Hepatocyte (in vitro differentiated cells): Measurements from ENCODE around the gene DACT1. TPM values are rescaled to one million over a fixed set of nuclear protein-coding genes. Genes with fewer than 3 reads are reported as not detected.

ENCODE experiments used
- DNase-seq: peaks from one replicate; pipeline ENCODE4 v3.0.0-alpha.2; 2016; ENCODE audit warnings: low spot score
- H2AFZ ChIP-seq: fragments of 200-600 bp; sonication (generic); 2 replicates; pipeline ENCODE4 v1.6.0; 2016; ENCODE audit warnings: antibody characterized with exemption, mild to moderate bottlenecking
- H3K27ac ChIP-seq: fragments of 200-600 bp; sonication (generic); 2 replicates; pipeline ENCODE4 v1.5.1; 2016; ENCODE audit warnings: mild to moderate bottlenecking
- H3K27me3 ChIP-seq: fragments of 200-600 bp; sonication (generic); 2 replicates; pipeline ENCODE4 v1.6.1; 2016
- H3K36me3 ChIP-seq: fragments of 200-600 bp; sonication (generic); replicated peaks from 2 replicates; pipeline ENCODE4 v1.5.1; 2016; ENCODE audit warnings: low read depth; ENCODE audit not compliant: insufficient read depth
- H3K4me1 ChIP-seq: fragments of 200-600 bp; sonication (generic); 2 replicates; pipeline ENCODE4 v1.5.1; 2016; ENCODE audit warnings: mild to moderate bottlenecking, moderate library complexity; ENCODE audit not compliant: insufficient read depth
- H3K4me2 ChIP-seq: fragments of 200-600 bp; sonication (generic); 2 replicates; pipeline ENCODE4 v1.6.0; 2016
- H3K4me3 ChIP-seq: fragments of 200-600 bp; sonication (generic); 2 replicates; pipeline ENCODE4 v1.5.1; 2016; ENCODE audit warnings: mild to moderate bottlenecking
- H3K79me2 ChIP-seq: fragments of 200-600 bp; sonication (generic); 2 replicates; pipeline ENCODE4 v1.6.0; 2017; ENCODE audit warnings: mild to moderate bottlenecking
- H3K9me2 ChIP-seq: fragments of 200-600 bp; sonication (generic); replicated peaks from 2 replicates; pipeline ENCODE4 v1.6.0; 2017; ENCODE audit warnings: mild to moderate bottlenecking; ENCODE audit not compliant: insufficient read depth
- H3K9me3 ChIP-seq: fragments of 200-600 bp; sonication (generic); 2 replicates; pipeline ENCODE4 v1.5.1; 2016; ENCODE audit warnings: low read depth, mild to moderate bottlenecking
- H4K20me1 ChIP-seq: fragments of 200-600 bp; sonication (generic); 2 replicates; pipeline ENCODE4 v1.6.0; 2016; ENCODE audit warnings: mild to moderate bottlenecking; ENCODE audit not compliant: insufficient read depth, poor library complexity, severe bottlenecking
- EZH2 ChIP-seq: fragments of 200-600 bp; sonication (generic); IDR thresholded peaks from 2 replicates; pipeline ENCODE4 v1.6.1; 2016; ENCODE audit warnings: antibody characterized with exemption, mild to moderate bottlenecking, borderline replicate concordance
- EZH2phosphoT487 ChIP-seq: fragments of 200-600 bp; sonication (generic); IDR thresholded peaks from one replicate; pipeline ENCODE4 v1.6.1; 2018; ENCODE audit warnings: antibody characterized with exemption, mild to moderate bottlenecking, low read depth, moderate library complexity; ENCODE audit not compliant: unreplicated experiment, severe bottlenecking
- WGBS: methylation state at CpG from one replicate; pipeline ENCODE4 v1.1.6; 2016; ENCODE audit warnings: low lambda C conversion rate; ENCODE audit errors: missing lambda C conversion rate; 5-methylcytosine and 5-hydroxymethylcytosine counted together
- polyA plus RNA-seq: library from polyadenylated mRNA; unstranded; fragments of >200 nt; fragmentation: Nextera tagmentation; extraction: Ambion mirVana; gene quantifications from 2 replicates; pipeline ENCODE4 v1.2.1, GENCODE V29; 2016
- total RNA-seq: library from RNA; depleted of rRNA; stranded (reverse); fragments of >200 nt; gene quantifications from 2 replicates; pipeline ENCODE4 v1.2.3, GENCODE V29; 2014
- TF ChIP-seq, protein P1 (sequence below): fragments of 200-600 bp; sonication (generic); IDR thresholded peaks from 2 replicates; pipeline ENCODE4 v1.5.1; 2016; ENCODE audit warnings: antibody characterized with exemption, mild to moderate bottlenecking; ENCODE audit not compliant: poor library complexity

The DACT1 gene
- total and polyA plus RNA-seq, 2 experiments from 2014 or later: 13.2 to 19.6 TPM

DNA sequence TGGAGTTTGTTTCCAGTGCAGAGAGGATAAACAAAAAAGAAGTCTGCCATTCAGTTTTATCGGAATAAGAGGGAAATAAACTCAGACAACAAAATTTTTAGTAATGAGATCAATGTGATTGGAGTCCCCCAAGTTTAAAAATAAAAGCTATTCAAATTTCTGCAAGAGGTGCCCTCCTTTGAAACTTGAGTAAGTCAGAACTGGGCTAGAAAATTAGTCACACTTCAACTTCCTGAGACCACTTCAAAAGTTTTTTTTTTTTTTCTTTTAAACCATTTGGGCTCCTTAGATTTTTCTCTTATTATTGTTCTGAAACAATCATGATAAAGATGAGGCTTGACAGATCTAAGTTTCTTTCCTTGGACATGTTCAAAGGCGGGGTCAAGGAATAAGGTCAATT is 3.2 kb downstream of the DACT1 start:
- Histone ChIP-seq H3K27me3 (no peaks in the 10 kb centered on the region), H2AFZ (no peak overlapping the region), H3K4me1 (peaks cover 7% of the 10 kb centered on the region), H3K79me2 (peaks cover 29% of the 10 kb centered on the region), H3K4me3 (no peak overlapping the region), H3K9me2 (no peaks in the 10 kb centered on the region), H3K27ac (no peak overlapping the region), H3K36me3 (no peaks in the 10 kb centered on the region), H4K20me1 (no peaks in the 10 kb centered on the region), H3K4me2 (peak overlapping the region; percentile 65), H3K9me3 (no peaks in the 10 kb centered on the region)
- no peak for DNase-seq
- WGBS: 90% methylated on average over 2 of the region's 2 CpGs
- TF ChIP-seq, protein P1, sequence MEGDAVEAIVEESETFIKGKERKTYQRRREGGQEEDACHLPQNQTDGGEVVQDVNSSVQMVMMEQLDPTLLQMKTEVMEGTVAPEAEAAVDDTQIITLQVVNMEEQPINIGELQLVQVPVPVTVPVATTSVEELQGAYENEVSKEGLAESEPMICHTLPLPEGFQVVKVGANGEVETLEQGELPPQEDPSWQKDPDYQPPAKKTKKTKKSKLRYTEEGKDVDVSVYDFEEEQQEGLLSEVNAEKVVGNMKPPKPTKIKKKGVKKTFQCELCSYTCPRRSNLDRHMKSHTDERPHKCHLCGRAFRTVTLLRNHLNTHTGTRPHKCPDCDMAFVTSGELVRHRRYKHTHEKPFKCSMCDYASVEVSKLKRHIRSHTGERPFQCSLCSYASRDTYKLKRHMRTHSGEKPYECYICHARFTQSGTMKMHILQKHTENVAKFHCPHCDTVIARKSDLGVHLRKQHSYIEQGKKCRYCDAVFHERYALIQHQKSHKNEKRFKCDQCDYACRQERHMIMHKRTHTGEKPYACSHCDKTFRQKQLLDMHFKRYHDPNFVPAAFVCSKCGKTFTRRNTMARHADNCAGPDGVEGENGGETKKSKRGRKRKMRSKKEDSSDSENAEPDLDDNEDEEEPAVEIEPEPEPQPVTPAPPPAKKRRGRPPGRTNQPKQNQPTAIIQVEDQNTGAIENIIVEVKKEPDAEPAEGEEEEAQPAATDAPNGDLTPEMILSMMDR: no peak
- TF ChIP-seq EZH2 (no peak), EZH2phosphoT487 (no peak)

DNA sequence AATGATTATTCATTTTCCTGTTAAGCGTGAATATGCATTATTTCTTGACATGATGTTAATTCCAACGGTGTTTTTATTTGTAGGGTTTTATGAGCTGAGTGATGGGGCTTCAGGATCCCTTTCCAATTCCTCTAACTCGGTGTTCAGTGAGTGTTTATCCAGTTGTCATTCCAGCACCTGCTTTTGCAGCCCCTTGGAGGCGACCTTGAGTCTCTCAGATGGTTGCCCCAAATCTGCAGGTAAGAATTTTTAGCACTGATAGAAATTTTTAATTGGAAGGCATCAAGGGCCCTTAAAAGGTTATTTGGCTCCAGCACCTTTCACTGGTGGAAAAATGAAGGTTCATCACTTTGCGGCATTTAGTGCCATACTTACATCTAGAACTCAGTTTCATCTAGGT is 3.7 kb downstream of the DACT1 start:
- WGBS: 92% methylated on average over 5 of the region's 5 CpGs
- no peak overlapping the region for H3K4me3 ChIP-seq
- no peaks in the 10 kb centered on the region for H4K20me1 ChIP-seq
- no peak for TF ChIP-seq EZH2phosphoT487
- TF ChIP-seq, protein P1: peak; percentile 10
- H3K36me3 ChIP-seq: no peaks in the 10 kb centered on the region
- no peaks in the 10 kb centered on the region for H3K27me3 ChIP-seq
- H3K9me2 ChIP-seq: no peaks in the 10 kb centered on the region
- H3K27ac ChIP-seq: no peak overlapping the region
- H3K9me3 ChIP-seq: no peaks in the 10 kb centered on the region
- H2AFZ ChIP-seq: no peak overlapping the region
- peaks cover 7% of the 10 kb centered on the region for H3K4me1 ChIP-seq
- no peak for DNase-seq
- no peak overlapping the region for H3K4me2 ChIP-seq
- peaks cover 29% of the 10 kb centered on the region for H3K79me2 ChIP-seq

DNA sequence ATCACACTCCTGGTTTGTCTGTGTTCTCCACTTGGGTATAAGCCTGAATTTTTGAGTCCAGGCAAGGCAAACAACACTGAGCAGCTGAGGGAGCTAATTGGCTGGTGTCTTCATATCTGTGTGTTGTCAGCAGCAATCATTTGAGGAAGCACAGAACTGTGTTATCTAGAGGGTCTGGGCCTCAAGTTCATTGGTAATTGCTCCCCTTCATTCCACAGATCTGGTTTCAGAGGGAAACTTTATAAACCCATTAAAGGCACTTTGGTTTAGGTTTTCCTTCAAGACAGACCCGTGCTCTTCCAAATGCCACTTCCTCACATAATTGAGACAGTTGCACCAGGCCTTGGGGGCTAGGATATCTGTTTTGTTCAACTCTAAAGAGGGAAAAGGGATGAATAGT is 5.6 kb downstream of the DACT1 start:
- no peaks in the 10 kb centered on the region for H3K9me2 ChIP-seq
- no peak overlapping the region for H3K4me3 ChIP-seq
- no peaks in the 10 kb centered on the region for H3K27me3 ChIP-seq
- H2AFZ ChIP-seq: no peak overlapping the region
- WGBS: 28% methylated on average over 1 of the region's 1 CpG
- peaks cover 29% of the 10 kb centered on the region for H3K79me2 ChIP-seq
- no peak overlapping the region for H3K27ac ChIP-seq
- no peaks in the 10 kb centered on the region for H3K36me3 ChIP-seq
- peaks cover 7% of the 10 kb centered on the region for H3K4me1 ChIP-seq
- no peak for DNase-seq
- H3K4me2 ChIP-seq: no peak overlapping the region
- H3K9me3 ChIP-seq: no peaks in the 10 kb centered on the region
- no peaks in the 10 kb centered on the region for H4K20me1 ChIP-seq
- TF ChIP-seq EZH2 (no peak), EZH2phosphoT487 (no peak)
- TF ChIP-seq, protein P1: no peak

DNA sequence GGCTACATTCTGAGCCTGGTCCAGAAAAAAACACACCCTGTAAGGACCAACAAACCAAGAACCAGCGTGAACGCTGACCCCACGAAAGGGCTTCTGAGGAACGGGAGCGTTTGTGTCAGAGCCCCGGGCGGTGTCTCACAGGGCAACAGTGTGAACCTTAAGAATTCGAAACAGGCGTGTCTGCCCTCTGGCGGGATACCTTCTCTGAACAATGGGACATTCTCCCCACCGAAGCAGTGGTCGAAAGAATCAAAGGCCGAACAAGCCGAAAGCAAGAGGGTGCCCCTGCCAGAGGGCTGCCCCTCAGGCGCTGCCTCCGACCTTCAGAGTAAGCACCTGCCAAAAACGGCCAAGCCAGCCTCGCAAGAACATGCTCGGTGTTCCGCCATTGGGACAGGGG is 7.9 kb downstream of the DACT1 start:
- Histone ChIP-seq H3K79me2 (peaks cover 14% of the 10 kb centered on the region), H3K4me1 (peaks cover 1% of the 10 kb centered on the region), H3K9me2 (no peaks in the 10 kb centered on the region), H3K4me2 (no peak overlapping the region), H3K36me3 (no peaks in the 10 kb centered on the region), H4K20me1 (no peaks in the 10 kb centered on the region), H3K27me3 (no peaks in the 10 kb centered on the region), H2AFZ (no peak overlapping the region), H3K27ac (no peak overlapping the region), H3K9me3 (no peaks in the 10 kb centered on the region), H3K4me3 (no peak overlapping the region)
- no peak for DNase-seq
- TF ChIP-seq, protein P1: no peak
- TF ChIP-seq EZH2: no peak
- no peak for TF ChIP-seq EZH2phosphoT487
- 93% methylated on average over 20 of the region's 20 CpGs for WGBS
